ENCODE data around the gene SIRPA. TPM values are rescaled to one million over a fixed set of nuclear protein-coding genes. Genes with fewer than 3 reads are reported as not detected.

The SIRPA gene
- total RNA-seq, 1 donor: 12.2 TPM

DNA sequence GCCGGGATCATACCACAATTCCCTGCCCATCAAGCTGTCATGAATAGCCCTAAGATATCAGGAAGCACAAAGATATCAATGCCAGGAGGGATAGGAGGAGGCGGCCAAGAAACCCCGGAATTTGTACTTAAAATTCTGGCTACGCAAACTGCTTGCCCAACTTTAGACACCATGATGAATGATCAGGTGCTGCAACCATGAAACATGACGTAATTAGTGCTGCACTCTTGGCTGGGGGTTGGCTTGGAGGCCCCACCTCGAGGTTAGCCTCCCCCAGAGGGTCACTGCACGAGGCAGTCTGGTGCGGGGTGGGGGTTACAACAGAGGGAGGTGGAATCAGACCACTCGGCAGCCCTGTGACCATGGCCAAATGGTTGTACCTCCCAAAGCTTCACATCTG lies 8.9 kb downstream of the SIRPA start:
- TF ChIP-seq, protein P1, sequence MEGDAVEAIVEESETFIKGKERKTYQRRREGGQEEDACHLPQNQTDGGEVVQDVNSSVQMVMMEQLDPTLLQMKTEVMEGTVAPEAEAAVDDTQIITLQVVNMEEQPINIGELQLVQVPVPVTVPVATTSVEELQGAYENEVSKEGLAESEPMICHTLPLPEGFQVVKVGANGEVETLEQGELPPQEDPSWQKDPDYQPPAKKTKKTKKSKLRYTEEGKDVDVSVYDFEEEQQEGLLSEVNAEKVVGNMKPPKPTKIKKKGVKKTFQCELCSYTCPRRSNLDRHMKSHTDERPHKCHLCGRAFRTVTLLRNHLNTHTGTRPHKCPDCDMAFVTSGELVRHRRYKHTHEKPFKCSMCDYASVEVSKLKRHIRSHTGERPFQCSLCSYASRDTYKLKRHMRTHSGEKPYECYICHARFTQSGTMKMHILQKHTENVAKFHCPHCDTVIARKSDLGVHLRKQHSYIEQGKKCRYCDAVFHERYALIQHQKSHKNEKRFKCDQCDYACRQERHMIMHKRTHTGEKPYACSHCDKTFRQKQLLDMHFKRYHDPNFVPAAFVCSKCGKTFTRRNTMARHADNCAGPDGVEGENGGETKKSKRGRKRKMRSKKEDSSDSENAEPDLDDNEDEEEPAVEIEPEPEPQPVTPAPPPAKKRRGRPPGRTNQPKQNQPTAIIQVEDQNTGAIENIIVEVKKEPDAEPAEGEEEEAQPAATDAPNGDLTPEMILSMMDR (IDR thresholded peaks at IDR 0.05; ENCODE audit: insufficient read depth, low read length): no peak
- DNase-seq (ENCODE audit: low read depth): no peak
- no peak overlapping the region for H3K4me3 ChIP-seq (ENCODE audit: low read depth, low read length)

DNA sequence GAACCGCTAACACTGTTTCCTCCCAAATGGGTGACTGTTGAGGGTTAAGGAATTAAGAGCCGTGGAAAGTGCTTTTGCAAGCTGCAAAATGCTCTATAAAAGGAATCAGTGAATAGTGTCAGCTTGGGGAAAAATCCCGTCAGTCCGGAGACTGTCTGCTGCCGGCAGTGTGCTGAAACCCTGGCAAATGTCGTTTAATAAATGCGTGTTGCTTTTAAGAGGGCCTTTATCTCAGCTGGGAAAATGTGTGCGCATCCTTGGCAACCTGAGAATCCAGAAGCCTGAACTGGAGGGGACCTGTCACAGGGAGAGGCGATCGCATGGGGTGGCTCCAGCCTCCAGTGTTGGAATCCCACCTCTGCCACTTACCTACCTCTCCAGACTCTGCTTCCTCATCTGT lies 9.8 kb downstream of the SIRPA start:
- TF ChIP-seq, protein P1 (IDR thresholded peaks at IDR 0.05; ENCODE audit: insufficient read depth, low read length): no peak
- no peak for DNase-seq (ENCODE audit: low read depth)
- H3K4me3 ChIP-seq (ENCODE audit: low read depth, low read length): no peak overlapping the region

DNA sequence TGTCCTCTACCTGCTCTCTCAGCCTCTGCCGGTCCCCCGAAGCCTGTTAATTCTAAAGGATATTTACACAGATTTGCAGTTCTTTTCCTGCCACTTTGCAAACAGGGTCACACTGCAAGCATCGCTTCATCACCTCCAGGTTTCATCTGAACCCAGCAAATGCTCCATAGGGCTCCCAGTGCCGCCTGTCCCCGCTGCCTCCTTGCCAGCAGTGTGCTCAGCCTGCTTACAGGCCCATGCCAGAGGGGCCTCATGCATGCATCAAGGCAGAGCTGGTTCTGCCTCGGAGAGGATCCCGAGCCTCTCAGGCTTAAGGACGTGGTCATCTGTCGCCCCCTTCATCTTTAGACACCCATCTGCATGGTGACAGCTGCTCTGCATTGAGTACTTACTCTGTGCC lies 10.5 kb downstream of the SIRPA start:
- no peak overlapping the region for H3K4me3 ChIP-seq (ENCODE audit: low read depth, low read length)
- no peak for DNase-seq (ENCODE audit: low read depth)
- TF ChIP-seq, protein P1 (IDR thresholded peaks at IDR 0.05; ENCODE audit: insufficient read depth, low read length): no peak

DNA sequence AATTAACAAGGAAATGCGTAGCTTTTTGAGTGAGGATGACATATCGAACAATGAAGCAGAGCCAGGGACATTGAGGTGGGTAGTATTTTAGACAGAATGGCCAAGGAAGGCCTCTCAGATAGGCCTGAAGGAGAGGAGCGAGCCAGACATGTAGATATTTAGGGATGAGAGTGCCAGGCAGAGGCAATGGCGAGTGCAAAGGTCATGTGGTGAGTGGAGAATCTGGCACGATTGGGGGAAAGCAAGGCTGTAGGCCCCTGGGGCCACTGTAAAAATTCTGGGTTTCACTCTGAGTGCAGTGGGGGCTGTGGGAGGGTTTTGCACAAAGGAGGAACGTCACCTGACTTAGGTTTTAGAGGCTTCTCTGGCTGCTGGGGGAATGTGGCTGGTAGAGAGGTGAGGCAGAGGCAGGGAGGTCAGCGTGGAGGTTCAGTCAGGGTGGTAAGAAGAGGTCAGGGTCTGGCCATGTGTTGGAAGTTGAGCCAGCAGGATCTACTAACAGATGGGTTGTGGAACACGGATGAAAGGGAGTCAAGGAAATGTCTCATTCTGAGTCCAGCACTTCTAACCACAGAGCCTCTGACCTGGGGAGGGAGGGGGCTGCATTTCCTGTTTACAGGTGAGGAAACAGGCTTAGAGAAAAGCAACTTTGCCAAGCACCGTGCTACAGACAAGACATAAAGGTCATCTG lies 11.3 kb downstream of the SIRPA start:
- TF ChIP-seq, protein P1 (IDR thresholded peaks at IDR 0.05; ENCODE audit: insufficient read depth, low read length): no peak
- no peak overlapping the region for H3K4me3 ChIP-seq (ENCODE audit: low read depth, low read length)
- no peak for DNase-seq (ENCODE audit: low read depth)

DNA sequence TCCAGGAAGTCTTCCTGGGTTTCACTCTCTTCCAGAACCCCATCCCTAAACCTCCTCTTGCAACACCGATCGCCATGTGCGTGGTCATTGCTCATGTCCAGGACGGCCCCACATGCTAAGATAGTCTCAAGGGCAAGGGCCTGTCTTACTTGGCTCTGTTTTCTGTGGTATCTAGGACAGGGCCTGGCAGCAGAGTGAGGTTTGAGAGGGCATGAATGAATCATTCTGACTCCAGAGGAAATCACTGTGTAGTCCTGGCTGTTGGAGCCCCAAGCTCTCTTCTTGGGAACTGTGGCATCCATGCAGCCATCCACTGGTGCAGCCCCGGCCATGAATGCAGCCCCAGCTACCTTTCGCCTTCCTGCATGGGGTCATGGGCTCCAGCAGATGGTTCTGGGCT lies 12.4 kb downstream of the SIRPA start:
- peak; percentile 29 for DNase-seq (ENCODE audit: low read depth)
- TF ChIP-seq, protein P1 (IDR thresholded peaks at IDR 0.05; ENCODE audit: insufficient read depth, low read length): no peak
- H3K4me3 ChIP-seq (ENCODE audit: low read depth, low read length): no peak overlapping the region

DNA sequence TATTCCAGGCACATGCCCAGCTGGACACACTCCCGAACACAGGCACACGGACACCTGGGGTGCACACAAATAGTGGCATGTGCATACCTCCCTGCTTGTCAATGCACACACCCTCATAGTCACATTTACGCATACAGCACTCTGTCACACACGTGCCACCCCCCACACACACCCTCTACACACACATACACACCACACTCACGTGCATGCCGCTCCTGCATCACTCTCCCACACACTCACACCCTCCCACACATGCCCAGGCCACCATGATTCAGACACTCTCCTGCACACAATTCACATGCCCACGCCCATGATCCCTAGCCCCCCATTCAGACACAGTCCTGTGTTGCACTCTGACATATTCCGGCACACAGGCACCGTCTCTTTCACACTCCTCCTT lies 13.0 kb downstream of the SIRPA start:
- DNase-seq (ENCODE audit: low read depth): no peak
- H3K4me3 ChIP-seq (ENCODE audit: low read depth, low read length): no peak overlapping the region
- TF ChIP-seq, protein P1 (IDR thresholded peaks at IDR 0.05; ENCODE audit: insufficient read depth, low read length): no peak

DNA sequence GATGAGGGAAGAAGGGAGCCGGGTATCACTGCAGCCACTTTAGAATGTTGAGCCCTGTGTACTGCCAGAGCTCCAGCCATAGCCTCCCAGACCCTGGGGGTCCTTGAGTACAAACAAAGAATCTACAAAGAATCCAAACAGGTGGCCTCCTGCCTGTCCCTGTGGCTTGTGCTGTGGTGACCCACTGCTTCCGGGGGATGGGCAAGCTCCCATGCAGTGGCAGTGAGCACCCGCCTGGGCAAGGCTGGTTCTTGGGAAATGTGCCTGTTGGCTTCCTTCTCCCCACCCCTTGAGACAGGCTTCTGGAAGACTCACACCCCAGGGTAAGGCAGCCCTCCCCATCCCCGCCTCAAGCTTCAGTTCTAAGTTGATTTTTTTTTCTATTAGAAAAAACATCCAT lies 13.9 kb downstream of the SIRPA start:
- no peak for DNase-seq (ENCODE audit: low read depth)
- H3K4me3 ChIP-seq (ENCODE audit: low read depth, low read length): no peak overlapping the region
- TF ChIP-seq, protein P1 (IDR thresholded peaks at IDR 0.05; ENCODE audit: insufficient read depth, low read length): no peak

All from fibroblast of the aortic adventitia (primary cell).